Heart left ventricle (tissue), 13 donors: Measurements from ENCODE around the gene OR5T1.

Experiments
- CTCF ChIP-seq, 12 donors: fragments of 200-600 bp; sonication (generic) in 4 of 12; IDR thresholded peaks; one replicate each; pipeline versions ENCODE4 v1.5.0 to v1.8.0; 2018 to 2022; ENCODE audit warnings: antibody characterized with exemption in 12 of 12, mild to moderate bottlenecking in 5 of 12
- POLR2A ChIP-seq, 2 donors: fragments of 450-650 bp; IDR thresholded peaks; one replicate each; pipeline ENCODE4 v1.6.1; 2017; ENCODE audit warnings: antibody characterized with exemption in 2 of 2, mild to moderate bottlenecking in 2 of 2, moderate library complexity in 2 of 2
- donor health status: ischemic (EF 13 %, LVEDD 7.1; RV severe dilation, severe dysfunction).
- donor health status: DM: no; HTN: yes; CAD: no.
- donor health status: DM: no; HTN: no; CAD: no.
- donor health status: ischemic (EF 25% LVEDD 6.9; RV normal size, moderate dysfunction).
- donor health status: ischemic (EF 25% LVEDD 5.7; RV mildly dilated, moderate dysfunction).
- donor health status: ischemic (EF 35%, LVEDD 5.7; RV mildly dilated, moderate dysfunction).
- donor health status: nonischemic (EF 11% LVEDD 7.7; RV severe dilation, severe dysfunction).
- donor health status: DM: yes; HTN: yes; CAD: no.
- donor health status: PGD.
- donor health status: ischemic (EF 29% LVEDD 5.4; RV normal size, mild dysfunction).
- donor health status: nonischemic (EF 23%, LVEDD 6.1; RV moderate dilation, normal function).

- TF ChIP-seq POLR2A (IDR thresholded peaks at IDR 0.05) (no peak), CTCF (IDR thresholded peaks at IDR 0.05) (no peak)
Measured at GRCh38 chr11:56273854-56274253, at the start of gene OR5T1.
